SK-N-MC (cell line): ENCODE data around the gene CFAP61.

Experiments used
- EZH2 ChIP-seq: fragments of 200-600 bp; sonication (generic); IDR thresholded peaks from one replicate; pipeline ENCODE4 v1.6.1; 2017; ENCODE audit warnings: antibody characterized with exemption
- POLR2AphosphoS5 ChIP-seq: IDR thresholded peaks from 2 replicates; pipeline ENCODE4 v1.6.1; 2012; ENCODE audit warnings: mild to moderate bottlenecking, low read depth, low read length, borderline replicate concordance

DNA sequence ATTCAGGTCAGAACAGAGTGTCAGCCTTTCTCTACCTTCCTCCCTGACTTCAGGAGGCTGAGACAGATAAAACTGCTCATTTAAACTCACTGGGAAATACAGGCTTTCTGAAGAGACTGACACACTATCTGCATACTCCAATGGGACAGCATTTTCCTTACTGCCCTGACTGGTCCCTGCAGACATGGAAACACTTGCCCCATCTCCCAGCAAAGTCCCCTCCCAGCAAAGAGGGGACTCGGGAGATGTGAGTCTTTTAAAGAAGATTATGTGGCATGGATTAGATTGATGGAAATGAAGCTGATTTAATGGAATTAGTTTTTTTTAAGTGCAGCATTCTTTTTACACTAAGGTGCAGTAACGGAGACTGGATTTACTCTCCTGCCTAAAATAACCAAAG lies 90.8 kb downstream of the CFAP61 start:
- no peak for TF ChIP-seq POLR2AphosphoS5
- no peak for TF ChIP-seq EZH2
